ENCODE results near the gene STAT3. TPM values are rescaled to one million over a fixed set of nuclear protein-coding genes. Genes with fewer than 3 reads are reported as not detected.

STAT3 gene
- total RNA-seq, 1 experiment from 2014 or later = 115 TPM

Other genes with a start within 250 kb of the STAT3 start
- 101 and 119 TPM in 2 replicates for gene RAB5C, start 233.5 kb downstream of the STAT3 start, total RNA-seq (2022)
- gene KCNH4, start 207.3 kb downstream of the STAT3 start, total RNA-seq (2022) = not detected in 2 replicates
- not detected in 2 replicates for gene HCRT, start 203.0 kb downstream of the STAT3 start, total RNA-seq (2022)
- 6.8 and 8.9 TPM in 2 replicates for gene GHDC, start 193.9 kb downstream of the STAT3 start, total RNA-seq (2022)
- 29.8 and 32.6 TPM in 2 replicates for gene STAT5B, start 112.1 kb downstream of the STAT3 start, total RNA-seq (2022)
- gene STAT5A, start 99.9 kb downstream of the STAT3 start, total RNA-seq (2022) = 1.0 and 1.7 TPM in 2 replicates
- gene CAVIN1, start 34.8 kb upstream of the STAT3 start, total RNA-seq (2022) = 137 and 143 TPM in 2 replicates
- 56.0 and 60.5 TPM in 2 replicates for gene ATP6V0A1, start 70.4 kb upstream of the STAT3 start, total RNA-seq (2022)
- gene NAGLU, start 147.8 kb upstream of the STAT3 start, total RNA-seq (2022) = 21.0 and 29.5 TPM in 2 replicates
- 13.0 and 18.1 TPM in 2 replicates for gene HSD17B1, start 164.5 kb upstream of the STAT3 start, total RNA-seq (2022)
- 82.6 and 89.2 TPM in 2 replicates for gene COASY, start 173.7 kb upstream of the STAT3 start, total RNA-seq (2022)
- 37.3 and 39.6 TPM in 2 replicates for gene MLX, start 178.7 kb upstream of the STAT3 start, total RNA-seq (2022)
- 10.3 and 12.0 TPM in 2 replicates for gene PSMC3IP, start 189.3 kb upstream of the STAT3 start, total RNA-seq (2022)
- 45.2 and 46.0 TPM in 2 replicates for gene RETREG3, start 220.9 kb upstream of the STAT3 start, total RNA-seq (2022)
- gene TUBG1, start 221.2 kb upstream of the STAT3 start, total RNA-seq (2022) = 57.8 and 60.2 TPM in 2 replicates

Data from MCF 10A (cell line).